Prostate gland (tissue), 2 donors: ENCODE data around the gene FAM50A. TPM values are rescaled to one million over a fixed set of nuclear protein-coding genes. Genes with fewer than 3 reads are reported as not detected.
A peak's percentile ranks its signal among the peaks of the same experiment; 100 is the strongest.

Source experiments
- DNase-seq: peaks from one replicate; pipeline ENCODE4 v3.0.0-alpha.2; 2019; ENCODE audit warnings: low spot score
- H3K27ac ChIP-seq, 2 donors: fragments of 200-600 bp; sonication (generic); 2 replicates each; pipeline ENCODE4 v1.5.1; 2017 to 2019
- H3K27me3 ChIP-seq: fragments of 200-600 bp; sonication (generic); replicated peaks from 2 replicates; pipeline ENCODE4 v1.5.1; 2019; ENCODE audit not compliant: insufficient read depth
- H3K36me3 ChIP-seq, 2 donors: fragments of 200-600 bp; sonication (generic); 1 replicate in 1 of 2; 2 replicates in 1 of 2; pipeline versions ENCODE4 v1.5.1 to v1.8.1; 2017 to 2019
- H3K4me1 ChIP-seq: fragments of 200-600 bp; sonication (generic); replicated peaks from 2 replicates; pipeline ENCODE4 v1.5.1; 2019
- H3K4me3 ChIP-seq, 2 donors: fragments of 200-600 bp; sonication (generic); 2 replicates each; pipeline ENCODE4 v1.5.1; 2017 to 2019
- H3K9me3 ChIP-seq: fragments of 200-600 bp; sonication (generic); 2 replicates; pipeline ENCODE4 v1.5.1; 2017
- CTCF ChIP-seq, 4 experiments: fragments of 200-600 bp in 2 of 4; fragments of 450-650 bp in 2 of 4; sonication (generic) in 2 of 4; IDR thresholded peaks; 1 replicate in 3 of 4; 2 replicates in 1 of 4; pipeline ENCODE4 v1.5.1; 2016 to 2019; ENCODE audit warnings: antibody characterized with exemption in 4 of 4, mild to moderate bottlenecking in 2 of 4, moderate library complexity in 2 of 4
- POLR2A ChIP-seq: fragments of 450-650 bp; IDR thresholded peaks from one replicate; pipeline ENCODE4 v1.6.1; 2016; ENCODE audit warnings: antibody characterized with exemption, mild to moderate bottlenecking
- POLR2AphosphoS5 ChIP-seq: sonication (generic); formaldehyde crosslinking; IDR thresholded peaks from one replicate; pipeline ENCODE4 v1.6.1; 2017; ENCODE audit warnings: antibody characterized with exemption
- WGBS: methylation state at CpG from one replicate; pipeline ENCODE4 v1.1.5; 2018; 5-methylcytosine and 5-hydroxymethylcytosine counted together
- intact Hi-C: fragments of 100-400 bp; cut with DNase I; formaldehyde crosslinking; loops from one replicate; pipeline ENCODE4 v1.14.2; 2022
- total RNA-seq, 2 donors: library from RNA; depleted of rRNA; stranded (reverse); fragments of >200 nt; gene quantifications; one replicate each; pipeline ENCODE4 v1.1.0, GENCODE V29; 2016

FAM50A gene
- total RNA-seq, 2 donors from 2014 or later: 32.9 to 35.8 TPM

GRCh38 chrX:154459832-154460231 is 15.9 kb downstream of the FAM50A start:
- Histone ChIP-seq H3K9me3 (no peaks in the 10 kb centered on the region), H3K27ac (no peak overlapping the region), H3K36me3 (no peaks in the 10 kb centered on the region), H3K4me3 (peak overlapping the region in 1 of 2 donors; percentile 53), H3K4me1 (peaks cover 3% of the 10 kb centered on the region), H3K27me3 (no peaks in the 10 kb centered on the region)
- TF ChIP-seq CTCF (IDR thresholded peaks at IDR 0.05) (no peak), POLR2AphosphoS5 (no peak), POLR2A (no peak)
- no peak for DNase-seq
- WGBS: 47% methylated on average over 3 of the region's 14 CpGs
- intact Hi-C loops: no loop called here

DNA sequence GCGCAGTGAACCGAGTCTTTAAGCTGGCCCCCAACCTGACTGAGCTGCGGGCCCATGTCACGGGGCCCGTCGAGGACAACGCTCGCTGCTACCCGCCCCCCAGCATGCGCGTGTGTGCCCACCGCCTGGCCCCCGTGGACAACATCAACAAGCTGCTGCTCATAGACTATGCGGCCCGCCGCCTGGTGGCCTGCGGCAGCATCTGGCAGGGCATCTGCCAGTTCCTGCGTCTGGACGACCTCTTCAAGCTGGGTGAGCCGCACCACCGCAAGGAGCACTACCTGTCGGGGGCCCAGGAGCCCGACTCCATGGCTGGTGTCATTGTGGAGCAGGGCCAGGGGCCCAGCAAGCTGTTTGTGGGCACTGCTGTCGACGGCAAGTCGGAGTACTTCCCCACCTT is 16.4 kb downstream of the FAM50A start:
- DNase-seq: no peak
- Histone ChIP-seq H3K27ac (no peak overlapping the region), H3K4me1 (peaks cover 3% of the 10 kb centered on the region), H3K27me3 (no peaks in the 10 kb centered on the region), H3K36me3 (no peaks in the 10 kb centered on the region), H3K9me3 (no peaks in the 10 kb centered on the region), H3K4me3 (no peak overlapping the region)
- whole genome bisulfite sequencing: 70% methylated on average over 4 of the region's 26 CpGs
- intact Hi-C loops: no loop called here
- TF ChIP-seq POLR2AphosphoS5 (no peak), CTCF (IDR thresholded peaks at IDR 0.05) (peak in 2 of 4 experiments; percentile 17 to 28)

GRCh38 chrX:154462396-154462795 is 18.5 kb downstream of the FAM50A start:
- Histone ChIP-seq H3K4me3 (no peak overlapping the region), H3K27me3 (no peaks in the 10 kb centered on the region), H3K9me3 (no peaks in the 10 kb centered on the region), H3K36me3 (no peaks in the 10 kb centered on the region), H3K27ac (no peak overlapping the region), H3K4me1 (peaks cover 3% of the 10 kb centered on the region)
- DNase-seq: no peak
- intact Hi-C loops: no loop called here
- TF ChIP-seq POLR2A (no peak), CTCF (IDR thresholded peaks at IDR 0.05) (no peak), POLR2AphosphoS5 (no peak)
- 54% methylated on average over 2 of the region's 8 CpGs for WGBS

- Histone ChIP-seq H3K4me1 (peaks cover 3% of the 10 kb centered on the region), H3K9me3 (no peaks in the 10 kb centered on the region), H3K27me3 (no peaks in the 10 kb centered on the region), H3K4me3 (no peak overlapping the region), H3K27ac (no peak overlapping the region), H3K36me3 (no peaks in the 10 kb centered on the region)
- 86% methylated on average over 10 of the region's 36 CpGs for WGBS
- DNase-seq: no peak
- TF ChIP-seq POLR2AphosphoS5 (no peak), POLR2A (no peak), CTCF (IDR thresholded peaks at IDR 0.05) (no peak)
- intact Hi-C loops: no loop called here
Measured at GRCh38 chrX:154463611-154464220, 19.8 kb downstream of the FAM50A start.

DNA sequence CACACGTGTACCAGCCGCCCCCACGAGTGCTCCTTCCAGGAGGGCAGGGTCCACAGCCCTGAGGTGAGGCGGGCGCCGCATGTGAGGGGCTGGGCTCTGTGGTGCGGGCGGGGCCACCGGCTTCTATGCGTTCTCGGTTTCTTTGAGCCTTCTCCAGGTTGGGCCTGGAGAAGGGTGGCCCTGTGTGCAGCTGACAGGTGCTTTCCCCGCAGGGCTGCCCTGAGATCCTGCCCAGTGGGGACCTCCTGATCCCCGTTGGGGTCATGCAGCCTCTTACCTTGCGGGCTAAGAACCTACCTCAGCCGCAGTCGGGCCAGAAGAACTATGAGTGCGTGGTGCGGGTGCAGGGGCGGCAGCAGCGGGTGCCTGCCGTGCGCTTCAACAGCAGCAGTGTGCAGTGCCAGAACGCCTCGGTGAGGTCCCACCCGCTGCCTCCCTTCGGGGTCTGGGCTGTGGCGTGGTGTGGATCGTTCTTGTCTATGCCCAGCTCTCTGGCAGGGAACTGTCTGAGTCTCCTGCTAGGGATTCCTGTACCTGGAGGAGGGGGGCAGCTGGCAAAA is 20.9 kb downstream of the FAM50A start:
- H3K9me3 ChIP-seq: no peaks in the 10 kb centered on the region
- no peak overlapping the region for H3K4me3 ChIP-seq
- no peaks in the 10 kb centered on the region for H3K4me1 ChIP-seq
- H3K27me3 ChIP-seq: no peaks in the 10 kb centered on the region
- intact Hi-C loops: no loop called here
- no peak overlapping the region for H3K27ac ChIP-seq
- no peak for TF ChIP-seq CTCF (IDR thresholded peaks at IDR 0.05)
- no peak for TF ChIP-seq POLR2AphosphoS5
- no peak for TF ChIP-seq POLR2A
- no peaks in the 10 kb centered on the region for H3K36me3 ChIP-seq
- DNase-seq: no peak
- WGBS: 95% methylated on average over 9 of the region's 28 CpGs
